NCI-H2107 treated with DMSO at 0.1 percent for 48 hours (cell line): ENCODE measurements around the gene UVRAG.
"Not testable (repeated sequence)": the region's sequence is repeated elsewhere in the genome, so short reads cannot be mapped to it uniquely, and the experiment has no call there.

ENCODE experiments used
- DNase-seq: peaks from one replicate; lab custom pipeline; 2025; ENCODE audit not compliant: unreplicated experiment; lab: John Stamatoyannopoulos, UW

The UVRAG gene

GRCh38 chr11:75910426-75911145, 95.6 kb downstream of the UVRAG start:
- no peak for DNase-seq

GRCh38 chr11:75911459-75911858, 96.4 kb downstream of the UVRAG start:
- DNase-seq: no peak

GRCh38 chr11:75913984-75914383, 99.0 kb downstream of the UVRAG start:
- no peak for DNase-seq

- no peak for DNase-seq
Observed at GRCh38 chr11:75916882-75917281, 101.9 kb downstream of the UVRAG start.

- DNase-seq: no peak
Observed at GRCh38 chr11:75918331-75918730, 103.3 kb downstream of the UVRAG start.

- no peak for DNase-seq
Observed at GRCh38 chr11:75919525-75919924, 104.5 kb downstream of the UVRAG start.

- no peak for DNase-seq
Observed at GRCh38 chr11:75920848-75921247, 105.8 kb downstream of the UVRAG start.

- DNase-seq: no peak
Observed at GRCh38 chr11:75921808-75922207, 106.8 kb downstream of the UVRAG start.

- no peak for DNase-seq
Observed at GRCh38 chr11:75924966-75925784, 110.2 kb downstream of the UVRAG start.

GRCh38 chr11:75925785-75926164, 110.8 kb downstream of the UVRAG start:
- no peak for DNase-seq

- DNase-seq: no peak
Observed at GRCh38 chr11:75929706-75930105, 114.7 kb downstream of the UVRAG start.

- DNase-seq: no peak
Observed at GRCh38 chr11:75930534-75930933, 115.5 kb downstream of the UVRAG start.

GRCh38 chr11:75931124-75931523, 116.1 kb downstream of the UVRAG start:
- DNase-seq: no peak

- DNase-seq: not testable (repeated sequence)
Observed at GRCh38 chr11:75933736-75934135, 118.7 kb downstream of the UVRAG start.

GRCh38 chr11:75934851-75935250, 119.8 kb downstream of the UVRAG start:
- DNase-seq: no peak

- DNase-seq: no peak
Observed at GRCh38 chr11:75938543-75938942, 123.5 kb downstream of the UVRAG start.

GRCh38 chr11:75939516-75939915, 124.5 kb downstream of the UVRAG start:
- DNase-seq: no peak

- DNase-seq: no peak
Observed at GRCh38 chr11:75939992-75940391, 125.0 kb downstream of the UVRAG start.

GRCh38 chr11:75940911-75941310, 125.9 kb downstream of the UVRAG start:
- DNase-seq: no peak

- no peak for DNase-seq
Observed at GRCh38 chr11:75944515-75944914, 129.5 kb downstream of the UVRAG start.

- no peak for DNase-seq
Observed at GRCh38 chr11:75945446-75945845, 130.4 kb downstream of the UVRAG start.

- DNase-seq: no peak
Observed at GRCh38 chr11:75945947-75946346, 130.9 kb downstream of the UVRAG start.
